CD4-positive, CD25-positive, alpha-beta regulatory T cell (primary cell): ENCODE measurements around the gene MORC3. TPM values are rescaled to one million over a fixed set of nuclear protein-coding genes. Genes with fewer than 3 reads are reported as not detected.
A peak's percentile ranks its signal among the peaks of the same experiment; 100 is the strongest.

Experiments used
- ATAC-seq, 2 donors: fragments of 150-1000 bp; cut with Tn5 transposase; one replicate each; pipeline ENCODE4 v1.10.0; 2021; ENCODE audit warnings: low read depth in 2 of 2, moderate number of reproducible peaks in 2 of 2, moderate library complexity in 1 of 2
- DNase-seq, 3 donors: peaks; one replicate each; pipeline versions ENCODE4 v3.0.0 to v3.0.0-alpha.2; 2012 to 2022; ENCODE audit warnings: mixed read lengths in 1 of 3
- H3K27ac ChIP-seq: one replicate; pipeline ENCODE4 v1.7.0; 2013; ENCODE audit warnings: mild to moderate bottlenecking, low read length; ENCODE audit not compliant: insufficient read depth, poor library complexity, severe bottlenecking
- H3K27me3 ChIP-seq: one replicate; pipeline ENCODE4 v1.7.0; 2013; ENCODE audit warnings: low read length; ENCODE audit not compliant: control insufficient read depth, insufficient read depth
- H3K36me3 ChIP-seq: one replicate; pipeline ENCODE4 v1.7.0; 2013; ENCODE audit warnings: mild to moderate bottlenecking, low read length, moderate library complexity; ENCODE audit not compliant: control insufficient read depth, insufficient read depth
- H3K4me1 ChIP-seq: 2 replicates; pipeline ENCODE4 v1.7.0; 2013; ENCODE audit warnings: mild to moderate bottlenecking, low read length; ENCODE audit not compliant: insufficient read depth, control insufficient read depth, poor library complexity, severe bottlenecking
- H3K4me3 ChIP-seq: one replicate; pipeline ENCODE4 v1.7.0; 2013; ENCODE audit warnings: low read depth, mild to moderate bottlenecking, low read length, moderate library complexity
- H3K9me3 ChIP-seq, 2 experiments: 1 replicate in 1 of 2; 2 replicates in 1 of 2; pipeline ENCODE4 v1.7.0; 2013; ENCODE audit warnings: low read length in 2 of 2, mild to moderate bottlenecking in 1 of 2, moderate library complexity in 1 of 2; ENCODE audit not compliant: control insufficient read depth in 2 of 2
- H3K27ac Mint-ChIP-seq, 3 donors: one replicate each; pipeline ENCODE4 v1.8.0; 2020 to 2022; ENCODE audit warnings: mild to moderate bottlenecking in 3 of 3, mixed read lengths in 3 of 3, moderate library complexity in 2 of 3
- H3K27me3 Mint-ChIP-seq: one replicate; pipeline ENCODE4 v1.8.0; 2022; ENCODE audit warnings: mild to moderate bottlenecking, mixed read lengths
- H3K36me3 Mint-ChIP-seq: one replicate; pipeline ENCODE4 v1.8.0; 2020; ENCODE audit warnings: mixed read lengths
- H3K4me1 Mint-ChIP-seq, 4 donors: one replicate each; pipeline ENCODE4 v1.8.0; 2020 to 2022; ENCODE audit warnings: mixed read lengths in 4 of 4, mild to moderate bottlenecking in 1 of 4
- H3K4me3 Mint-ChIP-seq, 4 donors: one replicate each; pipeline ENCODE4 v1.8.0; 2020 to 2022; ENCODE audit warnings: mild to moderate bottlenecking in 4 of 4, mixed read lengths in 4 of 4, moderate library complexity in 3 of 4
- H3K9me3 Mint-ChIP-seq, 7 donors: one replicate each; pipeline ENCODE4 v1.8.0; 2020 to 2022; ENCODE audit warnings: mixed read lengths in 7 of 7, mild to moderate bottlenecking in 3 of 7, moderate library complexity in 2 of 7
- polyA plus RNA-seq, 4 donors: library from polyadenylated mRNA; unstranded; fragments of 300-500 nt; fragmentation: Illumina TruSeq; gene quantifications; one replicate each; pipeline ENCODE4 v1.2.3, GENCODE V29; 2021
- total RNA-seq: library from RNA; stranded (reverse); gene quantifications from one replicate; pipeline ENCODE4 v1.2.3, GENCODE V29; 2022

Gene MORC3
- total and polyA plus RNA-seq, 5 donors from 2014 or later = 31.8 to 68.2 (median 44.9) TPM

DNA sequence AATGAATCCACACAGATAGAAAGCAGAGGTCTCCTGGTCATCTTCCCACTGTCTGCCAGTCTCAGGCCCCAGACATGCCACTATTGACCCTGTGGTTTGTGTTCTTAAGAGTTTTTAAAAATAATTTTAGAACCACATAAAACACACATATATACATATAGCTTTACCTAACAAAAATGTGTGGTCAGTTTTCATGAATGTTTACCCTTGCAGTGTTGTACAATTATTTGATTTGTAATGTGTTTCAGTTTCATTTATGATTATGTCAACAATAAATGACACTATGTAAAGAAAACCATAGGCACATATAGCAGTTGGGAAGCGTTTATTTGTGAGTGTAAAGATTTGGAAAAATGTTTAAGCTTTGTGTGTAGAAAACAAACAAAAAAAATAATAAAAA, 82.3 kb downstream of the MORC3 start:
- ATAC-seq (no peak), DNase-seq (no peak)
- no peak overlapping the region for H3K27ac Mint-ChIP-seq
- H3K27me3 Mint-ChIP-seq = no peaks in the 10 kb centered on the region
- peaks cover 10% of the 10 kb centered on the region for H3K36me3 ChIP-seq
- no peaks in the 10 kb centered on the region for H3K9me3 Mint-ChIP-seq
- H3K27me3 ChIP-seq = no peaks in the 10 kb centered on the region
- H3K27ac ChIP-seq = no peak overlapping the region
- peaks cover 0 to 4% (median 2%) of the 10 kb centered on the region in 4 donors for H3K4me1 Mint-ChIP-seq
- H3K4me3 Mint-ChIP-seq = no peak overlapping the region
- H3K4me1 ChIP-seq = no peaks in the 10 kb centered on the region
- no peaks in the 10 kb centered on the region for H3K9me3 ChIP-seq
- peaks cover 24% of the 10 kb centered on the region for H3K36me3 Mint-ChIP-seq
- no peak overlapping the region for H3K4me3 ChIP-seq

DNA sequence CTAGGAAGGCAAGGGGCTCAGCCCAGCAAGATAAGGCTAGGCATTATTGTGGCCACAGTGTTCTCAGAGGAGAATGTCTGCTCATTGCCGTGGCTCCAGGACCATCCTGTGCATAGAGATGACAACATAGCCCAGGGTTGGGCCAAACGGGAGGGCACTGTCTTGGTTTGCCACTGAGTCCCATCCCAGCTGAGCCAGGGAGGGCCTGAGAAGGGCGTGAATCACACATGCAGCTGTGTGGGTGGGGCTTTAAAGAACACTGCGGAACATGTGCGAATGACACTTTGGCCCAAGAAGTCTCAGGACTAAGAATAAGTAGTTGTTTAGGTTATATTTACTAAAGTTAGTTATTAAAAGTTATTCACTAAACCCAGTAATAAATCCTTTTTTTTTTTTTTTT, 83.7 kb downstream of the MORC3 start:
- Mint-ChIP-seq H3K9me3 (no peaks in the 10 kb centered on the region), H3K4me1 (peaks cover 0 to 4% (median 2%) of the 10 kb centered on the region in 4 donors), H3K36me3 (peaks cover 29% of the 10 kb centered on the region), H3K4me3 (no peak overlapping the region), H3K27ac (peak overlapping the region in 1 of 3 donors; percentile 31), H3K27me3 (no peaks in the 10 kb centered on the region)
- Histone ChIP-seq H3K27ac (no peak overlapping the region), H3K36me3 (peaks cover 10% of the 10 kb centered on the region), H3K9me3 (no peaks in the 10 kb centered on the region), H3K4me1 (no peaks in the 10 kb centered on the region), H3K27me3 (no peaks in the 10 kb centered on the region), H3K4me3 (no peak overlapping the region)
- ATAC-seq (no peak), DNase-seq (no peak)

- no peaks in the 10 kb centered on the region for H3K9me3 ChIP-seq
- H3K27me3 ChIP-seq = no peaks in the 10 kb centered on the region
- H3K4me1 ChIP-seq = no peaks in the 10 kb centered on the region
- no peak overlapping the region for H3K4me3 Mint-ChIP-seq
- no peak overlapping the region for H3K27ac Mint-ChIP-seq
- no peak overlapping the region for H3K4me3 ChIP-seq
- peaks cover 0 to 2% (median 0%) of the 10 kb centered on the region in 4 donors for H3K4me1 Mint-ChIP-seq
- ATAC-seq = no peak
- no peaks in the 10 kb centered on the region for H3K9me3 Mint-ChIP-seq
- peaks cover 34% of the 10 kb centered on the region for H3K36me3 Mint-ChIP-seq
- no peaks in the 10 kb centered on the region for H3K27me3 Mint-ChIP-seq
- no peak for DNase-seq
- H3K36me3 ChIP-seq = peaks cover under 1% of the 10 kb centered on the region
- no peak overlapping the region for H3K27ac ChIP-seq
Measured at GRCh38 chr21:36408568-36408967, 88.6 kb downstream of the MORC3 start.

DNA sequence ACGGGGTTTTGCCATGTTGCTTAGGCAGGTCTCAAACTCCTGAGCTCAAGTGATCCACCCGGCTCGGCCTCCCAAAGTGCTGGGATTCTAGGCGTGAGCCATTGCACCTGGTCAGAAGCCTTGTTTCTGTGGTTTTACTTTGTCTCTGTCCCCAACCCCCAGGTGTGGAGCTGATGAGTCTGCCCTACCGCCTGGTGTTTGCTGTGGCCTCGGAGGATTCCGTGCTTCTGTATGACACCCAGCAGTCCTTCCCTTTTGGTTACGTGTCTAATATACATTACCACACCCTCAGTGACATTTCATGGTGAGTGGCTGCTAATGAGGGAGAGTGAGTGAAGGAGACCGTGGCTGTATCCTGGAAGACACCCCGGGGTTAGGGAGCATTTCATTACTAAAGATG, 91.3 kb downstream of the MORC3 start:
- Histone ChIP-seq H3K4me3 (no peak overlapping the region), H3K27ac (no peak overlapping the region), H3K27me3 (no peaks in the 10 kb centered on the region), H3K36me3 (peaks cover 4% of the 10 kb centered on the region), H3K4me1 (no peaks in the 10 kb centered on the region), H3K9me3 (no peaks in the 10 kb centered on the region)
- Mint-ChIP-seq H3K9me3 (no peaks in the 10 kb centered on the region), H3K27me3 (no peaks in the 10 kb centered on the region), H3K36me3 (peaks cover 46% of the 10 kb centered on the region), H3K4me3 (no peak overlapping the region), H3K4me1 (no peaks in the 10 kb centered on the region), H3K27ac (peak overlapping the region in 1 of 3 donors; percentile 42)
- ATAC-seq = no peak
- no peak for DNase-seq

GRCh38 chr21:36412916-36413315, 92.9 kb downstream of the MORC3 start:
- H3K4me3 ChIP-seq = no peak overlapping the region
- no peak for ATAC-seq
- peaks cover 7% of the 10 kb centered on the region for H3K36me3 ChIP-seq
- no peak for DNase-seq
- Mint-ChIP-seq H3K36me3 (peaks cover 41% of the 10 kb centered on the region), H3K27me3 (no peaks in the 10 kb centered on the region), H3K4me3 (no peak overlapping the region), H3K27ac (no peak overlapping the region), H3K4me1 (no peaks in the 10 kb centered on the region), H3K9me3 (no peaks in the 10 kb centered on the region)
- no peaks in the 10 kb centered on the region for H3K9me3 ChIP-seq
- no peak overlapping the region for H3K27ac ChIP-seq
- H3K4me1 ChIP-seq = no peaks in the 10 kb centered on the region
- no peaks in the 10 kb centered on the region for H3K27me3 ChIP-seq

DNA sequence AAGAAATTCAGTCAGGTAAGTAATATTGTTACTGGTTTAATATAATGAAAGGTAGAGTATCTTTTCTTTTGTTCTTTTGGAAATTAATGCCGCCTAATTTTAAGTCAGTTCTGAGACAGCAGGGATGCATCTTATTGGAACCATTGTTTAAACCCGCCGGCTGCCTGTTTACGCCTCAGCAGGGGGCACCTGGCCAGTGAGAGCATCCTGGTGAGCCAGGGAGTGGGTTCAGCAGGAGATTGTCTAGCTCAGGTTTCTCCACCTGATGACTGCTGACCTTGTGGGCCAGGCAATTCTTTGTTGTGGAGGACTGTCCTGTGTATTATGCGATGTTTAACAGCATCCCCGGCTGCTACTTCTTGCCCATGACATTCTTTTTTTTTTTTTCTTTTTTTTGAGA, 95.4 kb downstream of the MORC3 start:
- Mint-ChIP-seq H3K27ac (no peak overlapping the region), H3K4me3 (no peak overlapping the region), H3K27me3 (no peaks in the 10 kb centered on the region), H3K9me3 (no peaks in the 10 kb centered on the region), H3K36me3 (peaks cover 31% of the 10 kb centered on the region), H3K4me1 (no peaks in the 10 kb centered on the region)
- peaks cover 7% of the 10 kb centered on the region for H3K36me3 ChIP-seq
- H3K9me3 ChIP-seq = no peaks in the 10 kb centered on the region
- no peaks in the 10 kb centered on the region for H3K4me1 ChIP-seq
- H3K4me3 ChIP-seq = no peak overlapping the region
- H3K27me3 ChIP-seq = no peaks in the 10 kb centered on the region
- ATAC-seq (no peak), DNase-seq (no peak)
- no peak overlapping the region for H3K27ac ChIP-seq

- Histone ChIP-seq H3K9me3 (no peaks in the 10 kb centered on the region), H3K36me3 (peaks cover 7% of the 10 kb centered on the region), H3K27ac (no peak overlapping the region), H3K27me3 (no peaks in the 10 kb centered on the region), H3K4me3 (no peak overlapping the region), H3K4me1 (no peaks in the 10 kb centered on the region)
- Mint-ChIP-seq H3K27ac (no peak overlapping the region), H3K9me3 (no peaks in the 10 kb centered on the region), H3K4me1 (no peaks in the 10 kb centered on the region), H3K36me3 (peaks cover 8% of the 10 kb centered on the region), H3K27me3 (no peaks in the 10 kb centered on the region), H3K4me3 (no peak overlapping the region)
- ATAC-seq (no peak), DNase-seq (no peak)
Measured at GRCh38 chr21:36419241-36419640, 99.2 kb downstream of the MORC3 start.

DNA sequence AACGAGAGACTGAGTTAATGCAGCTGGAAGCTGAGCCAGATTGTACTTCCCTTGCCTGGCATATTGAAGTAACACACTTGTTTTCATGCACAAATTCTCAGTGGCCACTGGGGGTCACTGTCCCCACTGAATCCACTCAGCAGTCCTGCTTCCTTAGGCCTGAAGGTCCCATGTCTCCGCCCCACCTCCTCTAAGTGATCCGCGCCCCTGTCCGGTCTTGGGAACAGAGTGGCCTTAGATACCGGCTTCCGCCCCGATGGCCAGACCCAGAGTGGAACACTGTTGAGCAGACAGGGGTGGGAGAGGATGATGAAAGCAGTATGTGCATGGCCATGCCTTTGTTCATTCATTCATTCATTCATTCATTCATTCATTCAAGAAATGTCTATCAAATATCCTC, 100.0 kb downstream of the MORC3 start:
- Mint-ChIP-seq H3K36me3 (peaks cover 5% of the 10 kb centered on the region), H3K9me3 (no peaks in the 10 kb centered on the region), H3K4me3 (no peak overlapping the region), H3K27ac (no peak overlapping the region), H3K4me1 (no peaks in the 10 kb centered on the region), H3K27me3 (no peaks in the 10 kb centered on the region)
- H3K9me3 ChIP-seq = no peaks in the 10 kb centered on the region
- H3K4me3 ChIP-seq = no peak overlapping the region
- H3K36me3 ChIP-seq = peaks cover 7% of the 10 kb centered on the region
- no peaks in the 10 kb centered on the region for H3K27me3 ChIP-seq
- no peaks in the 10 kb centered on the region for H3K4me1 ChIP-seq
- no peak for ATAC-seq
- H3K27ac ChIP-seq = no peak overlapping the region
- peak in 1 of 3 donors; percentile 70 for DNase-seq
